GM12875 (cell line): ENCODE results near the gene THADA.

Experiments used
- H3K4me3 ChIP-seq: one replicate; pipeline ENCODE4 v1.5.1; 2011; ENCODE audit warnings: low read depth, low read length, control low read depth
- CTCF ChIP-seq: IDR thresholded peaks from 2 replicates; pipeline ENCODE4 v1.5.1; 2011; ENCODE audit warnings: low read depth, mild to moderate bottlenecking, control low read depth, inconsistent platforms, low read length, moderate library complexity, borderline replicate concordance; ENCODE audit not compliant: insufficient read depth

The THADA gene

GRCh38 chr2:43507137-43507536, 88.7 kb downstream of the THADA start:
- no peak for TF ChIP-seq CTCF
- no peak overlapping the region for H3K4me3 ChIP-seq

- TF ChIP-seq CTCF = no peak
- no peak overlapping the region for H3K4me3 ChIP-seq
Observed at GRCh38 chr2:43495727-43496126, 100.1 kb downstream of the THADA start.

GRCh38 chr2:43493954-43494353, 101.9 kb downstream of the THADA start:
- TF ChIP-seq CTCF = no peak
- H3K4me3 ChIP-seq = no peak overlapping the region

GRCh38 chr2:43491065-43491639, 104.7 kb downstream of the THADA start:
- no peak overlapping the region for H3K4me3 ChIP-seq
- no peak for TF ChIP-seq CTCF

- no peak for TF ChIP-seq CTCF
- H3K4me3 ChIP-seq = no peak overlapping the region
Observed at GRCh38 chr2:43490252-43490786, 105.5 kb downstream of the THADA start.

- no peak for TF ChIP-seq CTCF
Observed at GRCh38 chr2:43488737-43489136, 107.1 kb downstream of the THADA start.

GRCh38 chr2:43486603-43487002, 109.2 kb downstream of the THADA start:
- TF ChIP-seq CTCF = no peak

More at GRCh38 chr2:43488737-43489136, 107.1 kb downstream of the THADA start:
- H3K4me3 ChIP-seq = no peak overlapping the region

More at GRCh38 chr2:43486603-43487002, 109.2 kb downstream of the THADA start:
- H3K4me3 ChIP-seq = no peak overlapping the region
